ENCODE data around the gene M1AP. TPM values are rescaled to one million over a fixed set of nuclear protein-coding genes. Genes with fewer than 3 reads are reported as not detected.
"Not testable (repeated sequence)": the region's sequence is repeated elsewhere in the genome, so short reads cannot be mapped to it uniquely, and the experiment has no call there.

Gene M1AP
- total and polyA plus RNA-seq, 9 donors, result 0.06 to 0.34 (median 0.15) TPM; not detected in 2

DNA sequence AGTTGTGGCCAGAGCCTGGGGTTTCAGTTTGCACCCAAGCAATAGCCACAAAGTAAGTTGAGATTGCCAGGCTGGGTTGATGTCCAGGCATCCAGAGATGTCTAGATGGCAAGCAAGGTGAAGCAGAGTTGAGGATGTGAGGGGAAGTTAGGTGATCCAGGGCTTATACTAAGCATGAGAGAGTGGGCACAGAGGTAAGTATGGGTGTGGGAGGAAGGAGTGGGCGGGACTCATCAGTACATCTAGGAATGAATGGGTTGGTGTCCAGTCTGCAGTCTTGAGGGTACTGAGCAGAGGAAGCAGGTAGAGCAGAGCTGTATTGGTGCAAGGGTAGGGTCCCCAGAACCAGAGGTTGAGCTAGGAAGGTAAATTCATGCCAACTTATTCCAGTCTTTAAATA, 7.4 kb upstream of the M1AP start:
- H3K9me3 ChIP-seq (replicated peaks; ENCODE audit: control insufficient read depth, low read depth, low read length), result no peaks in the 10 kb centered on the region
- no peak overlapping the region for H3K27ac ChIP-seq (ENCODE audit: low read length)
- H3K27me3 ChIP-seq (ENCODE audit: control insufficient read depth, insufficient read depth, low read length), result peaks cover 14% of the 10 kb centered on the region
- 100% methylated on average over 1 of the region's 1 CpG for WGBS (ENCODE audit: insufficient coverage)
- no peaks in the 10 kb centered on the region for H3K36me3 ChIP-seq (ENCODE audit: control insufficient read depth, insufficient read depth, low read length)
- H3K4me1 ChIP-seq (ENCODE audit: control insufficient read depth, insufficient read depth, low read length), result peaks cover 11% of the 10 kb centered on the region
- no peak for DNase-seq
- no peak overlapping the region for H3K4me3 ChIP-seq (ENCODE audit: low read length)

DNA sequence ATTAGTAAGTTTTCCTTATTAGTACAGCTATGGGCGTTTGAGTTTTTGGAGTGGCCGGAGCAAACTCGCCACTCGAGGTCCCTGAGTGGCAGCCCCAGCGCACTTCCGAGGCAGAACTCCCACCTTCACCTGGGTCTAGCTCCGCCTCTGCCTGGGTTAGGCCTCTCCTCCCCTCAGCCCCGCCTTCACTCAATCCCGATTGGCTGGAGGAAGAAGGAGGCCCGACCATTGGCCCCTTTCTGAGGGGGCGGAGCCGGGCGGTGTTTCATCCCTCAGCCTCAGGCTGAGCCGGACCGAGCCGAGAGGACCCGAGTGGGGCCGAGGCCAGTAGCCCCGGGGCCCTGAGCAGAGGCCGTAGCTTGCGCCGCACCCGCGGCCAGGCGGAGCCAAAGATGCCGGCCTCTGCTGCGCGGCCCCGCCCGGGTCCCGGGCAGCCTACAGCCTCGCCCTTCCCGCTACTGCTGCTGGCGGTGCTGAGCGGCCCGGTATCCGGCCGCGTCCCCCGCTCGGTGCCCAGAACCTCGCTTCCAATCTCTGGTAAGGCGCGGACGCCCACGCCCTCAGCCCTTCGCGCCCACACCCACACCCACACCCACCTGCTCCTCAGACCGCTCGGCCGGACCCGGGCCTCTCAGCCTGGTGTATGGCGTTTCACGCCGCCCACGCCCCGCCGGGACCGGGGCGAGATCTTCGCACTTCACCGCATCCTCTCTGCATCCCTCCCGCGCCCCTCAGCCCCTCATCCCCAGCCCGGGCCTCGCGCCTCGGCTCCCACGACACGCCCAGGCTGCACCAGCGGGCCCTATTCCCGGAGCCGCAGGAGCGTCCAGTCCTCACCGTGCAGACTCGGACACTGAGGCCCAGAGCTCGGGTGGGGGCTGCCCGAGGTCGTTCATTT, 6.1 kb upstream of the M1AP start, which contains the start of gene SEMA4F:
Gene SEMA4F, plus strand, starts transcription at position 263 of the 898 bp plus-strand sequence. Its CDS starts 130 bp downstream, at position 393.
- H3K27ac ChIP-seq (ENCODE audit: low read length), result no peak within 1 kb of the TSS
- H3K4me3 ChIP-seq (ENCODE audit: low read length), result peak within 1 kb of the TSS; percentile 72
- H3K9me3 ChIP-seq (replicated peaks; ENCODE audit: control insufficient read depth, low read depth, low read length), result no peaks in the 10 kb centered on the region
- H3K36me3 ChIP-seq (ENCODE audit: control insufficient read depth, insufficient read depth, low read length), result no peaks in the 10 kb centered on the region
- DNase-seq, result peak; percentile 98
- peaks cover 11% of the 10 kb centered on the region for H3K4me1 ChIP-seq (ENCODE audit: control insufficient read depth, insufficient read depth, low read length)
- H3K27me3 ChIP-seq (ENCODE audit: control insufficient read depth, insufficient read depth, low read length), result peaks cover 14% of the 10 kb centered on the region
- under 1% methylated on average over 74 of the region's 79 CpGs for WGBS (ENCODE audit: insufficient coverage)

DNA sequence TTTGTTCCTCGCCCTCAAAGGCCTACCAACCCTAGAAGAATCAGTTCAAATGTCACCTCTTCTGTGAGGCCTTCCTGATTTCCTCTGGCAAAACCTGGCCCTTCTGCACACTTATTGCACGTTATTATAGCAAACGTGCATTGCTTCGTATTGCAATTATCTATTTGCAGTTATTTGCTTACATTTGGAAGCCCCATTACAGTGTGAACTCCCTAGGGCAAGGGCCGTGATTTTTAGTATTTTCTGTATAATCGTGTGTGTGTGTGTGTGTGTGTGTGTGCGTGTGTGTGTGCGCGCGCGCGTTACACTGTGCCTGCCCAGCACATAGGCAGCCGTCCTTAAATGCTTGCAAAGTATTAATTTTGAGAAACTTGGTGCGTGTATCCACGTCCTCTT, 5.5 kb upstream of the M1AP start:
- no peak overlapping the region for H3K27ac ChIP-seq (ENCODE audit: low read length)
- H3K9me3 ChIP-seq (replicated peaks; ENCODE audit: control insufficient read depth, low read depth, low read length), result no peaks in the 10 kb centered on the region
- peak overlapping the region; percentile 72 for H3K4me3 ChIP-seq (ENCODE audit: low read length)
- H3K4me1 ChIP-seq (ENCODE audit: control insufficient read depth, insufficient read depth, low read length), result peaks cover 11% of the 10 kb centered on the region
- WGBS (ENCODE audit: insufficient coverage), result 36% methylated on average over 5 of the region's 15 CpGs
- no peaks in the 10 kb centered on the region for H3K36me3 ChIP-seq (ENCODE audit: control insufficient read depth, insufficient read depth, low read length)
- H3K27me3 ChIP-seq (ENCODE audit: control insufficient read depth, insufficient read depth, low read length), result peaks cover 17% of the 10 kb centered on the region
- DNase-seq, result no peak

DNA sequence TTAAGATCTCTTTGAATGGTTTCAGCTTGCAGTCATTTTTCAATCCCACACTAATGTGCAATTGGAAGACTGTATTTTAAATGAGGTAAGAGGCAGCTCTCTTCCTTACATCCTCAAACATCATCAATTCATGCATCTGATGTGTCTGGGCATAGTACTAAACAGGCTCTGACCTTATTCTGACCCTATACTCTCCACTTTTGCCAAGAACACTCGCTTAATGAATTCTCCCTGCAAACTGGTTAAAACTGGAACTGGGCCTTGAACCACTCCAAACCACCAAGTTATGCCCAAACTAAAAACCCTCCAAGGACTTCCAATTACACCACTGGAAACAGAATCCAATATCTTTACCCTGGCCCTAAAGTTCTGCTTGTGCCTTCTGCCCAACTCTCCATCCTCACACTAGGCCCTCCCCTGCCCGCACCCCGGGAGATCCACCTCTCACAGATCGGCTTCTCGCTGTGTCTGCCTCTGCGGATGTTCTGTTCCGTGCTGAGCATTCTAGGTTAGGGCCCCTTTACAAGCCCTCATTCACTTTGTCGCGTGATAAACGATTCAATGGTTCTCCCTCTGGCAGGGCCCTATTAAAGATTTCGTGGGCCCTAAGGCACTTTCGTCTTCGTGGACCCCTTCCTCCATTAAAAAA, 1.2 kb downstream of the M1AP start:
- H3K4me1 ChIP-seq (ENCODE audit: control insufficient read depth, insufficient read depth, low read length), result no peaks in the 10 kb centered on the region
- DNase-seq, result no peak
- H3K4me3 ChIP-seq (ENCODE audit: low read length), result no peak overlapping the region
- no peaks in the 10 kb centered on the region for H3K36me3 ChIP-seq (ENCODE audit: control insufficient read depth, insufficient read depth, low read length)
- 79% methylated on average over 10 of the region's 13 CpGs for WGBS (ENCODE audit: insufficient coverage)
- H3K9me3 ChIP-seq (replicated peaks; ENCODE audit: control insufficient read depth, low read depth, low read length), result no peaks in the 10 kb centered on the region
- H3K27ac ChIP-seq (ENCODE audit: low read length), result no peak overlapping the region
- peaks cover 22% of the 10 kb centered on the region for H3K27me3 ChIP-seq (ENCODE audit: control insufficient read depth, insufficient read depth, low read length)

DNA sequence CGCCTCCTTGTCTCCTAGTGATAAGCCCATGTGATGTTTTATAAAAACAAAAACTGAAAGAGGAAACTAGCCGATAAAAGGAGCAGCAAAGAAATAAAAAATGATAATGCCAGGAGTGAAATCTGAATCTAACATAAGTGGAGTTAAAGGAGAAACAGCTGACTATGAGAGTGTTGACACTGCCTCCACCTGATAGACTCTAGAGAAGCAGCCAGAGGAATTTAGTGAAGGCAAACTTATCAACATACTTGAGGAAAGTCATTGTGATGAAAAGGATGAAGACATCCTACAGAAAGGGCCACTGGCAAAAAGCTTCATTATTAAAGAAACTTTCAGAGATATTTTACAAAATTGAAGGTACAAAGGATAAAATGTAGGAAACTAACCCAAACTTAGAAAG, 1.9 kb downstream of the M1AP start:
- Histone ChIP-seq H3K4me1 (ENCODE audit: control insufficient read depth, insufficient read depth, low read length) (no peaks in the 10 kb centered on the region), H3K4me3 (ENCODE audit: low read length) (no peak overlapping the region), H3K36me3 (ENCODE audit: control insufficient read depth, insufficient read depth, low read length) (no peaks in the 10 kb centered on the region), H3K27me3 (ENCODE audit: control insufficient read depth, insufficient read depth, low read length) (peaks cover 22% of the 10 kb centered on the region), H3K9me3 (replicated peaks; ENCODE audit: control insufficient read depth, low read depth, low read length) (no peaks in the 10 kb centered on the region), H3K27ac (ENCODE audit: low read length) (no peak overlapping the region)
- no peak for DNase-seq
- WGBS (ENCODE audit: insufficient coverage), result no CpG with 5 or more reads among the region's 2 CpGs

DNA sequence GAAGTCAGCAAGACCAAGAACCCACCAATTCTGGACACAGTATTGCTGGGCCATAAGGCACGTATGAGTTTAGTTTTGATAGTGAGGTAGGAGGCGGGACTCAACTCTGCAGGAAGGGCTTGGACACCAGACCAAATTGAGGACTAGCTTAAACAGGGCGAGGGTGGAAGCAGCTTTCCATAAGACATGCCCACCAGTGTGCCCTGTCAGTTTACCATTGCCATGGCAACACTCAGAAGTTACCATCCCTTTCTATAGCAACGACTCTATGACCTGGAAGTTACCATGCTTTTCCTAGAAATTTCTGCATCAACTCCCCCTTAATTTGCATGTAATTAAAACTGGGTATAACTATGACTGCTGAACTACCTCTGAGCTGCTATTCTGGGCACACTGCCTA, 2.8 kb downstream of the M1AP start:
- H3K9me3 ChIP-seq (replicated peaks; ENCODE audit: control insufficient read depth, low read depth, low read length), result no peaks in the 10 kb centered on the region
- no peak overlapping the region for H3K27ac ChIP-seq (ENCODE audit: low read length)
- H3K36me3 ChIP-seq (ENCODE audit: control insufficient read depth, insufficient read depth, low read length), result no peaks in the 10 kb centered on the region
- H3K4me3 ChIP-seq (ENCODE audit: low read length), result no peak overlapping the region
- peaks cover 22% of the 10 kb centered on the region for H3K27me3 ChIP-seq (ENCODE audit: control insufficient read depth, insufficient read depth, low read length)
- WGBS (ENCODE audit: insufficient coverage), result 67% methylated on average over 1 of the region's 4 CpGs
- H3K4me1 ChIP-seq (ENCODE audit: control insufficient read depth, insufficient read depth, low read length), result no peaks in the 10 kb centered on the region
- no peak for DNase-seq

DNA sequence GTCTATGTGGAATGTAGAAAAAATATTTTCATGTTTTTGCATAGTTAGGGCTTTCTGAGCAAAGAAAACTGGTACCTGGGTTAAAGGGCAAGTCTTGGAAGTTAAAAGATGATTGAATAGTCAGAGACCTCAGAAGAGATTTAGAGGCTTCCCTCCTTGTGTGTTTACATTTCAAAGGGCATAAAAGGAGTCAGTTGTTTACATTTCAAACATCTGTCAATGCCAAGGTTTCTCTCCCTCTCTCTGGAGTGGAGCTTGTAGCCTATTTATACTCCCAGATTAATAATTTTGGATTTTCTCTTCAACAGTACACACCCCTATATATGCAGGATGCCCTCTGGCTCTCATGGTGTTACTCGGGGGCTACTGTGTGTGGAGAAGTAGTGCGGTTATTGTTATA, 8.6 kb downstream of the M1AP start:
- no peak overlapping the region for H3K4me3 ChIP-seq (ENCODE audit: low read length)
- no peaks in the 10 kb centered on the region for H3K9me3 ChIP-seq (replicated peaks; ENCODE audit: control insufficient read depth, low read depth, low read length)
- H3K36me3 ChIP-seq (ENCODE audit: control insufficient read depth, insufficient read depth, low read length), result no peaks in the 10 kb centered on the region
- DNase-seq, result no peak
- WGBS (ENCODE audit: insufficient coverage), result no CpG with 5 or more reads among the region's 2 CpGs
- peaks cover 4% of the 10 kb centered on the region for H3K27me3 ChIP-seq (ENCODE audit: control insufficient read depth, insufficient read depth, low read length)
- no peak overlapping the region for H3K27ac ChIP-seq (ENCODE audit: low read length)
- H3K4me1 ChIP-seq (ENCODE audit: control insufficient read depth, insufficient read depth, low read length), result no peaks in the 10 kb centered on the region

DNA sequence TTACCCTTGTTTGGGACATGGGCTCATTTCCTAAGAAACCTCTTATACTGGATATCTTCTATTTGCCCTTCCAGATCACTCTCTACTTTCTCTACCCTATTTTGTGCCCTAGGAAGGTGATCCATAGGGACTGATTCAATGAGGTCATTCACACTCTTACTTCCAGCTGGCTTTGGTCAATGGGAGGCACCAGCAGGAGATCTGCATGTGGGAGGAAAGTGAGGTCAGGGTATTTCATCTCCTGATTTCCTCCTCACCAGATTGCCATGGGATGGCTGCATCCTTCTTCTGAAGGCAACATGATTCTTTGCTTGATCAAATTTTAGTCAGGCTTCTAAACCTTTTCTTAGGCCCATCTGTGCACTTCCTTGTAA, 15.2 kb downstream of the M1AP start:
- no peaks in the 10 kb centered on the region for H3K36me3 ChIP-seq (ENCODE audit: control insufficient read depth, insufficient read depth, low read length)
- no peaks in the 10 kb centered on the region for H3K4me1 ChIP-seq (ENCODE audit: control insufficient read depth, insufficient read depth, low read length)
- H3K27me3 ChIP-seq (ENCODE audit: control insufficient read depth, insufficient read depth, low read length), result no peaks in the 10 kb centered on the region
- H3K27ac ChIP-seq (ENCODE audit: low read length), result no peak overlapping the region
- H3K9me3 ChIP-seq (replicated peaks; ENCODE audit: control insufficient read depth, low read depth, low read length), result no peaks in the 10 kb centered on the region
- no peak for DNase-seq
- H3K4me3 ChIP-seq (ENCODE audit: low read length), result no peak overlapping the region

DNA sequence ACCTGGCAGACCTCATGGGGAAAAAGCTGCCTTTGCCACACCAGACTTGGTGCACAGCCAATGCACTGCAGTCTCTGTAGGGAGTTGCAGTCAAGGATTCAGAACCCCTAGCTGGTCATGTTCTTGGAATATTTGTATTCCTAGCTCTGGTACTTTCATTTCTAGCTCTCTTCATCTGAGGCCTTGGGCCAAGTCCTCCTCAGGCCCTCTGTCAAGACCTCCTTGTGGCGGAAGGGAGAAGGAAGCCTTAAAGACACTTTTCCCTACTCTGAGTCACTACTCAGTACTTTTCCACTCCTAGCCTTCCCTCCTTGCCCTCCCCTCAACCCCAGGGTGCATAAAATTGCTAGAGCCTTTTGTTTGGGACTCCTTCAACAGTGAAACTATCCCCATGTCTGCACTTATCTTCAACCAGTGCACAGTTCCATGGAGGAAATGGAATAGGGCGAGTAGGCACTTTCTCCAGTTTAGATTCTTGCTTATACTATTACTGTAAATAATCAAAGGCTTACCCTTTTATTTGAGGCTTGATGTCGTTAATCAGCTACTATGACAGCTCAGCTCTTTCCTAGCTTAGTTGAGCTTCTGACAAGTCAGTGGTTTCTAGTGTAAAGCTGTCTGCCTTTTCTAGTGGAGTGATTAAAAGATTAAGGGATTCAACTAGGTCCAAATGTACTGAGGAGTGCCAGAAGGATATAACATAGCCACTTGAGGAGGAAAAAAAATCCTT, 15.8 kb downstream of the M1AP start:
- H3K27ac ChIP-seq (ENCODE audit: low read length), result no peak overlapping the region

DNA sequence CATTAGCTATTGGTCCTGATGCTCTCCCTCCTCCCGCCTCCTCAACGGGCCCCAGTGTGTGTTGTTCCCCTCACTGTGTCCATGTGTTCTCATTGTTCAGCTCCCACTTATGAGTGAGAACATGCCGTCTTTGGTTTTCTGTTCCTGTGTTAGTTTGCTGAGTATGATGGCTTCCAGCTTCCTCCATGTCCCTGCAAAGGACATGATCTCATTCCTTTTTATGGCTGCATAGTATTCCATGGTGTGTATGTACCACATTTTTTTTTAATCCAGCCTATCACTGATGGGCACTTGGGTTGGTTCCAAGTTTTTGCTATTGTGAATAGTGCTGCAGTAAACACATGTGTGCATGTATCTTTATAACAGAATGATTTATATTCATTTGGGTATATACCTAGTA, 17.7 kb downstream of the M1AP start:
- H3K27me3 ChIP-seq (ENCODE audit: control insufficient read depth, insufficient read depth, low read length); H3K9me3 ChIP-seq (replicated peaks; ENCODE audit: control insufficient read depth, low read depth, low read length); H3K27ac ChIP-seq (ENCODE audit: low read length); H3K4me3 ChIP-seq (ENCODE audit: low read length); H3K4me1 ChIP-seq (ENCODE audit: control insufficient read depth, insufficient read depth, low read length); H3K36me3 ChIP-seq (ENCODE audit: control insufficient read depth, insufficient read depth, low read length); DNase-seq: not testable (repeated sequence)
- 100% methylated on average over 1 of the region's 3 CpGs for WGBS (ENCODE audit: insufficient coverage)

More for the DNA sequence above, 15.8 kb downstream of the M1AP start:
- H3K27me3 ChIP-seq (ENCODE audit: control insufficient read depth, insufficient read depth, low read length), result no peaks in the 10 kb centered on the region
- H3K36me3 ChIP-seq (ENCODE audit: control insufficient read depth, insufficient read depth, low read length), result no peaks in the 10 kb centered on the region
- no peak for DNase-seq
- 40% methylated on average over 1 of the region's 3 CpGs for WGBS (ENCODE audit: insufficient coverage)
- no peaks in the 10 kb centered on the region for H3K9me3 ChIP-seq (replicated peaks; ENCODE audit: control insufficient read depth, low read depth, low read length)
- no peaks in the 10 kb centered on the region for H3K4me1 ChIP-seq (ENCODE audit: control insufficient read depth, insufficient read depth, low read length)
- H3K4me3 ChIP-seq (ENCODE audit: low read length), result no peak overlapping the region

All from muscle of leg (tissue), 11 donors.